Breast epithelium (tissue), 4 donors: ENCODE results near the gene IL12A. TPM values are rescaled to one million over a fixed set of nuclear protein-coding genes. Genes with fewer than 3 reads are reported as not detected.

ENCODE experiments used
- DNase-seq, 2 donors: peaks; one replicate each; pipeline ENCODE4 v3.0.0-alpha.2; 2019; ENCODE audit warnings: low spot score in 2 of 2
- H3K27ac ChIP-seq, 2 donors: fragments of 200-600 bp; sonication (generic) in 1 of 2; one replicate each; pipeline ENCODE4 v1.5.1; 2016 to 2019; ENCODE audit warnings: mild to moderate bottlenecking in 1 of 2
- H3K27me3 ChIP-seq, 2 donors: fragments of 200-600 bp; sonication (generic) in 1 of 2; one replicate each; pipeline versions ENCODE4 v1.5.1 to v1.6.0; 2017 to 2019; ENCODE audit warnings: control low read depth in 1 of 2, mild to moderate bottlenecking in 1 of 2
- H3K36me3 ChIP-seq: fragments of 200-600 bp; one replicate; pipeline ENCODE4 v1.5.1; 2019
- H3K4me1 ChIP-seq, 2 donors: fragments of 200-600 bp; sonication (generic); one replicate each; pipeline ENCODE4 v1.5.1; 2016 to 2019; ENCODE audit warnings: control low read depth in 1 of 2
- H3K4me3 ChIP-seq, 3 donors: fragments of 200-600 bp; sonication (generic); 1 replicate in 2 of 3; 2 replicates in 1 of 3; pipeline ENCODE4 v1.5.1; 2016 to 2019; ENCODE audit warnings: mild to moderate bottlenecking in 3 of 3, moderate library complexity in 2 of 3
- H3K9me3 ChIP-seq, 2 donors: fragments of 200-600 bp; sonication (generic) in 1 of 2; one replicate each; pipeline ENCODE4 v1.5.1; 2016 to 2019; ENCODE audit warnings: control low read depth in 1 of 2
- CTCF ChIP-seq, 3 donors: fragments of 450-650 bp; IDR thresholded peaks; one replicate each; pipeline ENCODE4 v1.5.1; 2016 to 2017; ENCODE audit warnings: antibody characterized with exemption in 3 of 3, mild to moderate bottlenecking in 3 of 3, moderate library complexity in 3 of 3
- POLR2A ChIP-seq: fragments of 450-650 bp; IDR thresholded peaks from one replicate; pipeline ENCODE4 v1.6.1; 2016; ENCODE audit warnings: antibody characterized with exemption, mild to moderate bottlenecking, moderate library complexity
- POLR2AphosphoS5 ChIP-seq, 3 donors: sonication (generic); formaldehyde crosslinking; IDR thresholded peaks; one replicate each; pipeline ENCODE4 v1.6.1; 2017; ENCODE audit warnings: antibody characterized with exemption in 3 of 3
- intact Hi-C: fragments of 100-400 bp; cut with DNase I; formaldehyde crosslinking; loops from one replicate; pipeline ENCODE4 v1.15.1; 2023; ENCODE audit warnings: low total_unique reads
- total RNA-seq, 3 donors: library from RNA; depleted of rRNA; stranded (reverse); fragments of >200 nt; gene quantifications; one replicate each; pipeline ENCODE4 v1.1.0, GENCODE V29; 2016

IL12A gene
- total RNA-seq, 3 donors from 2014 or later = 0.98 TPM; not detected in 2

- TF ChIP-seq POLR2AphosphoS5 (IDR thresholded peaks at IDR 0.05) = no peak
- TF ChIP-seq POLR2A = no peak
- TF ChIP-seq CTCF (IDR thresholded peaks at IDR 0.05) = no peak
- Histone ChIP-seq H3K9me3 (no peaks in the 10 kb centered on the region), H3K27ac (no peak overlapping the region), H3K4me1 (no peaks in the 10 kb centered on the region), H3K36me3 (no peaks in the 10 kb centered on the region), H3K27me3 (no peaks in the 10 kb centered on the region), H3K4me3 (no peak overlapping the region)
- no peak for DNase-seq
- intact Hi-C loops = no loop called here
These were observed 28.3 kb downstream of the IL12A start for GRCh38 chr3:160016972-160017371.

GRCh38 chr3:160018959-160019358 is 30.3 kb downstream of the IL12A start:
- H3K4me1 ChIP-seq = no peaks in the 10 kb centered on the region
- TF ChIP-seq POLR2AphosphoS5 (IDR thresholded peaks at IDR 0.05) = no peak
- TF ChIP-seq POLR2A = no peak
- TF ChIP-seq CTCF (IDR thresholded peaks at IDR 0.05) = no peak
- no peaks in the 10 kb centered on the region for H3K36me3 ChIP-seq
- no peaks in the 10 kb centered on the region for H3K9me3 ChIP-seq
- no peaks in the 10 kb centered on the region for H3K27me3 ChIP-seq
- intact Hi-C loops = no loop called here
- no peak for DNase-seq
- no peak overlapping the region for H3K4me3 ChIP-seq
- no peak overlapping the region for H3K27ac ChIP-seq

GRCh38 chr3:160020057-160020711 is 31.5 kb downstream of the IL12A start:
- H3K9me3 ChIP-seq = no peaks in the 10 kb centered on the region
- intact Hi-C loops = no loop called here
- H3K36me3 ChIP-seq = no peaks in the 10 kb centered on the region
- DNase-seq = no peak
- no peaks in the 10 kb centered on the region for H3K4me1 ChIP-seq
- TF ChIP-seq POLR2AphosphoS5 (IDR thresholded peaks at IDR 0.05) (no peak), POLR2A (no peak), CTCF (IDR thresholded peaks at IDR 0.05) (no peak)
- no peaks in the 10 kb centered on the region for H3K27me3 ChIP-seq
- no peak overlapping the region for H3K27ac ChIP-seq
- no peak overlapping the region for H3K4me3 ChIP-seq

GRCh38 chr3:160022068-160022467 is 33.4 kb downstream of the IL12A start:
- Histone ChIP-seq H3K4me3 (no peak overlapping the region), H3K9me3 (no peaks in the 10 kb centered on the region), H3K27me3 (no peaks in the 10 kb centered on the region), H3K36me3 (no peaks in the 10 kb centered on the region), H3K4me1 (no peaks in the 10 kb centered on the region), H3K27ac (no peak overlapping the region)
- TF ChIP-seq POLR2AphosphoS5 (IDR thresholded peaks at IDR 0.05) = no peak
- TF ChIP-seq CTCF (IDR thresholded peaks at IDR 0.05) = no peak
- no peak for TF ChIP-seq POLR2A
- no peak for DNase-seq
- intact Hi-C loops = no loop called here

GRCh38 chr3:160023476-160023875 is 34.8 kb downstream of the IL12A start:
- intact Hi-C loops = no loop called here
- TF ChIP-seq POLR2A (no peak), CTCF (IDR thresholded peaks at IDR 0.05) (no peak)
- H3K4me1 ChIP-seq = no peaks in the 10 kb centered on the region
- no peak overlapping the region for H3K4me3 ChIP-seq
- no peak for DNase-seq
- H3K9me3 ChIP-seq = no peaks in the 10 kb centered on the region
- no peaks in the 10 kb centered on the region for H3K36me3 ChIP-seq
- no peaks in the 10 kb centered on the region for H3K27me3 ChIP-seq
- H3K27ac ChIP-seq = no peak overlapping the region
